Activated naive CD8-positive, alpha-beta T cell treated with anti-CD3 and anti-CD28 coated beads, Interleukin-2, amount 50 U/mL, for 16 hours (primary cell): ENCODE measurements around the gene MET.
"Not testable (repeated sequence)": the region's sequence is repeated elsewhere in the genome, so short reads cannot be mapped to it uniquely, and the experiment has no call there.

ENCODE experiments used
- DNase-seq: peaks from one replicate; pipeline ENCODE4 v3.0.0-alpha.2; 2020; ENCODE audit warnings: low read depth, low spot score

The MET gene

GRCh38 chr7:116726713-116727431, 54.9 kb downstream of the MET start:
- no peak for DNase-seq

DNA sequence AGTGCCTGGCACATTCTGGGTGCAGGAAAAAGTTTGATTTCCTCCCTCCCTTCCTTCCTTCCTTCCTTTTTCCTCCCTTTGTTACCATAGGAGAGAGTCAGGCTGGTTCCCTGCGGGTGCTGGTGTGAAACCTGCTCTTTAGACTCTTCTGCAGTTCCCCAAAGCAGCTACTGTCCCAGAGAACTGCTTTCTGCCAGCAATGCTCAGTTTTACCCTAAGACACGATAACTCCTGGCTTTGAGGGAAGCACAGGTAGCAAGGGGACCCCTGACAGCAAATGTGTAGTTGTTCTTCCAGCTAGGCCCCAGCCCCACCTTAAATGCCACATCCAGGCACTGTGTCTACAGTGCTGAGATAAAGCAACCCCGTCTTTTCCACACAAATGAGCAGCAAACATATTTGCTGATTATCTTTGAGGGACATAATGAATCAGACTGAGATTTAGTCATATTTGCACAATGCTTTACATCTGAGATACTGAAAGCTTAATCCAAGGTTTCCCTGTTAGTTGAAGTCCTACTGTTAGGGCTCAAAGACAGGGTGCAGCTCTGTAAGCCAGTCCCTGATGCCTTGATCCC, 55.5 kb downstream of the MET start:
- DNase-seq, result no peak

GRCh38 chr7:116728413-116728812, 56.4 kb downstream of the MET start:
- no peak for DNase-seq

DNA sequence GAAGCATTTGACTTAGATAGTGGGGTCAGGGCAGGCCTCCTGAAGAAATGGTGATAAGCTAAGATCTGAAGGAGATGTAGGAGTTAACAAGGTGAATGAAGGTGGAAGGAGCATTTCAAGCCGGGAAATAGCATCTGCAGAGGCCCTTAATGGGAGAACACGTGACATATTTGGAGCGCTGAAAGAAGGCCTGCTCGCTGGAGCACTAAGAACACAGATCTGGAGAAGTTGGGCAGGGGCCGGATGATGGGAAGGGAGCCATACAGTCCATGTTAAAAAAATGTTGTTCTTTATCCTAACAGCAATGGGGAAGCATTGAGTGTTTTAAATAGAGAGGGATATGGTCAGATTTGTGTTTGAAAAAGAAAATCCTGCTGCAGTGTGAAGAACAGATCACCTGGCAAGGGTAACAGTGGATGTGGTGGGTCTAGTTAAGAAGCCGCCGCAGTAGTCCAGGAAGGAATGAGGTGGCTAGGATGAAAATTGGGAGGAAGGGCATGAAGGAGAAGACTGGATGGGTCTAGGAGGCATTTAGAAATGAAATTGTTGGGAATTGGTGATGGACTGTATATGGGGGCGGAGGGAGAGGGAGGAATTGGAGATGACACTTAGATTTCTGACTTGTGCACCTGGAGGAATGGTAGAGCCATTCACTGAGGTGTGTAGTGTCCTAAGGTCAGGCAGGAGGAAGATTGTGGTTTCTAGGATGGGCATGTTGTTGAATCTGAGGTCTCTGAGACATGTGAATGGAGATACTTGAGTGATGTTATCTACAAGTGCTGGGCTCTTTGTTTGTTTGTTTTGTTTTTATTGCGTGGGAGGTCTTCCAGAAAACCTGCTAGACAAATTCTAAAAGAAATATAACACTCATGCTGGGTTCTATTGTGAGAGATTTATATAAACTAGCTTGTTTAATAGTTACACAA, 58.4 kb downstream of the MET start:
- DNase-seq, result no peak

- DNase-seq, result no peak
These were observed 59.0 kb downstream of the MET start for GRCh38 chr7:116731023-116731395.

- DNase-seq, result no peak
These were observed 59.7 kb downstream of the MET start for GRCh38 chr7:116731445-116732335.

GRCh38 chr7:116732788-116733694, 61.0 kb downstream of the MET start:
- DNase-seq, result no peak

DNA sequence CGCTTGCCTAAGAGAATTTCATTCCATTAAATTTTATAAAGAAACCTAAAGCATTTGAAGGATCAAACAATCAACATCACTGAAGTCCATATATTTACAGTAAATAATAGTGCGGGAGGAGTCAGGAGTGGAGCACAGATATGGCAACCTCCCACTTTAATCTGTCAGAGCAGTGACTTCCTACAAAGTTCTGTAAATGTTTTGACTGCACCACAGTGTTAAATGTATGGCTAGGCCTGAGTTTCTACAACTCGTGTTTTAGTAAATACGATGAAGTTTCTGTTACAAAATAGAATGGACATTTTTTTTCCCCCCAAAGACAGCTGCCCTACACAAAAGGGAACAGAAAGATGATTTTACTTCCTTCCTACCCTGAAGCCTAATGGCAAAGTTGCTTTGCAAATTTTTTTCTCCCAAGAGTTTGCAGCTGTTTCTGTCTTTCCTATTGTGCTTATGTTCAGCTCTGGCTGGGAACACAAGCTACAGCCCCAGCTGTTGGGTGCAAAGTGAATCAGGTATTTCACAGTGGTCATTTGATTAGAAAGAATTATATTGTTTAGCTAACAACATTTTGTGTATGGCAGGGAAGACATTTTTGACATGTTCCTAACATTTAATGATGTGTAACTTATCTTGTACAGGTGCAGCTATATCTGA, 62.1 kb downstream of the MET start:
- no peak for DNase-seq

- no peak for DNase-seq
These were observed 62.7 kb downstream of the MET start for GRCh38 chr7:116734710-116735109.

DNA sequence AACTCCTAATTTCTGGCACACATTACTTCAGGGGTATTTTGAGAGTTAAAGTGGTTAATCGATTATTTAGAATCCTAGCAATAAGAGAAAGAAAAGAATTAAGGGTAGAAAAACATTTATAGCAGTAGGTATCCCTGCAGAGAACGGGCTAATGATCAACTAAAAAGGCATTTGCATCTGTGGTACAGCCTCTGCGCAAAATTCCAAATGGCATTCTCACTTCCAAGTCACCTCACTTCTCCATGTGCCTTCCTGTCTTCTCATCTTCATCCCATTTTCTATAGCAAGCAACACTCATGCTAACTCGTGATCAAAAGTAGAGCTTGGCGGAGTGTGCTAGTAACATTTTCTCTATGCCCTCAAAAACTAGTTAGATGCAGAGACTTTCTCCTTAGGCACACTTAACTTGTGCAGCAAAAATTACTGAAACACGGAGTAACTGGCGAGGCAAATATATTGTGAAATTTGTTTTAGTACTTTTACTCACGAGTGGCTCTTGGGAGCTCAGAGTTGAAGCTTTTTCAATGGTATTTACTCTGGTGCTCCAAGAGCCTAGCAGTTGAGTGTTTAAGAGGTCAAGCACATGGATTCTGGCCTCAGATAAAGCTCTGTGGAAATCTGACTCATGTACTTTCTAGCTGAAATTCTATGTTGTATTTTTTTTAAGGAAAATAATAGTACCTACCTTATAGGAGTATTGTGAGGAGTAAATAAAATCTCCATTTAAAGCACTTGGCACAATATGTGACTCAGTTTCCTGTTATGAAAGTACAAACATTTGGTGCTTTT, 65.1 kb downstream of the MET start:
- no peak for DNase-seq

DNA sequence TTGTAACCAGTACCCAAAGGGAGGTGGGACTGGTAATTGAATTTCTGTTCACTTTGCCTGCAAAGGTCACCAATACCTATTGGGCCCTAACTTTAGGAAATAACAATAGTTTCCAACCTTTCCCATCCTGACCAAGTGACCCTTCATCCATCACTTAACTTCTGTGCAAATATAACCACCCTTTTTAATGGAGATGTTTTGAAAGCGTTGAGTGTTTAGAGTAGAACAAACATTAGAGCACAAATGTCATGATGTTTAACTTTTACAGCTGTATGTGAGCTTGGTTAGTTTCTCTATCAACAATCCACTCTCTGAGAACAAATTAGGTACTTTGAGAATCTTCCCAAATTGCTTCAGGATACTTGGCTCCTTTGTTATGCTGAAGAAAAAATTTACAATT, 66.4 kb downstream of the MET start:
- DNase-seq, result no peak

DNA sequence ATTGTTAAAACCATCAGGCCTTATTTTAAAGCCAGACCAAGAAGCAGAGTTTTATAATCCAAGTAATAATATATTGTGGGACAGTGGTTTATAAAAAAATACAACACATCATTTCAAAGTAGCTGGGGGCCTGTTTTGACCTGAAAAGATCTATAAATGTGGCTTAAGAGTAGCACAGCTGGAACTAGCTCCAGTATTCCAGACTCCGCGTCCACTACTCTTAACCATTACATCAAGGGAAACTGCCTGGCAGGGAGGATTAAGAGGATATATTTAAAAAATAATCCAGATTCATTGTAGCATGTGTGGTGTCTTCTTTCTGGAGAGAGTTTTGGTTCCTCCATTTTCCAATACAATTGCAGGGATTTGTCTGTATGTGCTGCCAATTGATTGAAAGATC, 67.3 kb downstream of the MET start:
- DNase-seq, result no peak

DNA sequence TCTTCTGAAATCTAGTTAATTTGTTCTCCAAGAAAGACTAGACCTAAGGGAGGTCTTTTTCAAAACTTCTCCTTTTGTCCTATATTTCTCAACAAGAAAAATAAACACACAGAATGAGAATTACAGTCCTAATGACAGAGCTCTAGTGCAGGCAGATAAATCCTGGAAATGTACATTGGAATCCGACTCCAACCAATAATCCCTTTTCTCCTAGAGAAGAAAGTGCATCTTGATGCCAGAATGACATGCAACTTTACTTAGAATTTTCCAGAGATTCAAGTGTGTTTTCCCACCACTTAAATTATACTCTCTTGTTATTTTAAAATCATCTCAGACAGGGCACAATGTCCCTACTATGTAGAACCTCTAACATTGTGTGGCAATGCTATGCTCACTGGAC, 68.2 kb downstream of the MET start:
- DNase-seq, result no peak

- no peak for DNase-seq
These were observed 68.9 kb downstream of the MET start for GRCh38 chr7:116740755-116741462.

DNA sequence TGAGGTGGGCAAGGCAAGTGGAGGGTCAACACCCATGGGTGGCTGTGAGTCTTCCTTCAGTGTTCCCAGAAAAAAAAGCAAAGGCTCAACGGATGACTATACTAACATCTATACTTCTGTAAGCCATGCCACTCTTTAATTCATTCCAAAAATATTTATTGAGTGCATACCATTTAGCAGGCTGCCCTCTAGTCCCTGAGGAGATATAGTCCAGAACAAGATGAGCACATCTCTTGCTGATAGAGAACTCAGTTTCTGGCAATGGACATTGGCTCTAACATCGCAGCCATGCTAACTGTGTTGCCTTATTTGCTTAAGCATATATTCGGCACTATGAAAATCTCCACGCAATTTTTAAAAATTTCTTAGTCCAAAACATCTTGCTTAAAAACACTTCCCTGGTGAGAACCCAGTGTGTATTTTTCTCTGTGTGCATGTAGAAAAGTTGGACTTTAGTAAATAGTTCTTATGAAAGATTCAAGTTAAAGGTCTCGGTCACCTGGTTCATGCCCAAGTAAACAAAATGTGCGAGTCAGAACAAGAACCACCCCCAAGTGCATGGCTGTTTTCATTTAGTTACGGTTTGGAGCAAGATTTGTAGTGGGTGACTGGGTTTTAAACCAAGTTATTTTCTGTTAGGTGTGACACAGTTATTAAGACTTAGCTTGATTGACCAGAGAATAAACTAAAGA, 69.8 kb downstream of the MET start:
- DNase-seq, result no peak

DNA sequence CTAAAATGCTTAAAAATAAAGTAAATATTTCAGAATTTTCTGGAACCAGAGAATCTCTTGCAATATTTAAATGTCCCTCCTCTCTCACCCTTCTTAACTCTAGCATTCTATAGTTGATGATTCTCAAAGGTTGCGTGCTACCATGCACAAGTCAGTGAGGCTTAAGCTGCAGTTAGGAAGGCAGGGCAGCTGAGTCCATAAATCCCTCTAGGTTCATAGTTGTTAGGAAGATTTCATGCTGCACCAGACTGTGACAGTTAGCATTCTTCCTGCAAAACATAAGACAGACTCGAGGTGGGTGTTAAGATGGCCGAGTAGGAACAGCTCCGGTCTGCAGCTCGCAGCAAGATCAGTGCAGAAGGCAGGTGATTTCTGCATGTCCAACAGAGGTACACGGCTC, 70.6 kb downstream of the MET start:
- DNase-seq, result no peak

DNA sequence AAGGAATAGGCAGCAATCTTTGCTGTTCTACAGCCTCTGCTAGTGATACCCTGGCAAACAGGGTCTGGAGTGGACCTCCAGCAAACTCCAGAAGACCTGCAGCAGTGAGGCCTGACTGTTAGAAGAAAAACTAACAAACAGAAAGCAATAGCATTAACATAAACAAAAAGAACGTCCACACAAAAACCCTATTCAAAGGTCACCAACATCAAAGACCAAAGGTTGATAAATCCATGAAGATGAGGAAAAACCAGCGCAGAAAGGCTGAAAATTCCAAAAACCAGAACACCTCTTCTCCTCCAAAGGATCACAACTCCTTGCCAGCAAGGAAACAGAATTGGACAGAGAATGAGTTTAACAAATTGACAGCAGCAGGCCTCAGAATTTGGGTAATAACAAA, 71.8 kb downstream of the MET start:
- DNase-seq, result not testable (repeated sequence)

DNA sequence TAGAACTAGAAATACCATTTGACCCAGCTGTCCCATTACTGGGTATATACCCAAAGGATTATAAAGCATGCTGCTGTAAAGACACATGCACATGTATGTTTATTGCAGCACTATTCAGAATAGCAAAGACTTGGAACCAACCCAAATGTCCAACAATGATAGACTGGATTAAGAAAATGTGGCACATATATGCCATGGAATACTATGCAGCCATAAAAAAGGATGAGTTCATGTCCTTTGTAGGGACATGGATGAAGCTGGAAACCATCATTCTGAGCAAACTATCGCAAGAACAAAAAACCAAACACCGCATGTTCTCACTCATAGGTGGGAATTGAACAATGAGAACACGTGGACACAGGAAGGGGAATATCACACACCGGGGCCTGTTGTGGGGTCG, 74.4 kb downstream of the MET start:
- DNase-seq, result not testable (repeated sequence)
